ENCODE data around the gene RNASEH2B. TPM values are rescaled to one million over a fixed set of nuclear protein-coding genes. Genes with fewer than 3 reads are reported as not detected.

The RNASEH2B gene
- total and polyA plus RNA-seq, 2 experiments from 2014 or later, result 39.0 to 64.8 TPM

GRCh38 chr13:50919277-50919676, 9.7 kb downstream of the RNASEH2B start (continued):
- no peak for TF ChIP-seq REST (IDR thresholded peaks at IDR 0.05; ENCODE audit: unreplicated experiment)
- TF ChIP-seq EZH2 (IDR thresholded peaks at IDR 0.05; ENCODE audit: low read depth, unreplicated experiment), result no peak
- TF ChIP-seq ZNF331 (CRISPR knock-in tag; IDR thresholded peaks at IDR 0.05; ENCODE audit: low read depth), result no peak
- TF ChIP-seq NANOG (IDR thresholded peaks at IDR 0.05; ENCODE audit: borderline replicate concordance), result no peak
- TF ChIP-seq, protein P1, sequence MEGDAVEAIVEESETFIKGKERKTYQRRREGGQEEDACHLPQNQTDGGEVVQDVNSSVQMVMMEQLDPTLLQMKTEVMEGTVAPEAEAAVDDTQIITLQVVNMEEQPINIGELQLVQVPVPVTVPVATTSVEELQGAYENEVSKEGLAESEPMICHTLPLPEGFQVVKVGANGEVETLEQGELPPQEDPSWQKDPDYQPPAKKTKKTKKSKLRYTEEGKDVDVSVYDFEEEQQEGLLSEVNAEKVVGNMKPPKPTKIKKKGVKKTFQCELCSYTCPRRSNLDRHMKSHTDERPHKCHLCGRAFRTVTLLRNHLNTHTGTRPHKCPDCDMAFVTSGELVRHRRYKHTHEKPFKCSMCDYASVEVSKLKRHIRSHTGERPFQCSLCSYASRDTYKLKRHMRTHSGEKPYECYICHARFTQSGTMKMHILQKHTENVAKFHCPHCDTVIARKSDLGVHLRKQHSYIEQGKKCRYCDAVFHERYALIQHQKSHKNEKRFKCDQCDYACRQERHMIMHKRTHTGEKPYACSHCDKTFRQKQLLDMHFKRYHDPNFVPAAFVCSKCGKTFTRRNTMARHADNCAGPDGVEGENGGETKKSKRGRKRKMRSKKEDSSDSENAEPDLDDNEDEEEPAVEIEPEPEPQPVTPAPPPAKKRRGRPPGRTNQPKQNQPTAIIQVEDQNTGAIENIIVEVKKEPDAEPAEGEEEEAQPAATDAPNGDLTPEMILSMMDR (conservative IDR thresholded peaks at IDR 0.05; ENCODE audit: low read depth in 2 of 2), result no peak
- TF ChIP-seq JUNB (IDR thresholded peaks at IDR 0.05; ENCODE audit: unreplicated experiment), result no peak
- TF ChIP-seq EZH2phosphoT487 (IDR thresholded peaks at IDR 0.05; ENCODE audit: unreplicated experiment), result no peak

DNA sequence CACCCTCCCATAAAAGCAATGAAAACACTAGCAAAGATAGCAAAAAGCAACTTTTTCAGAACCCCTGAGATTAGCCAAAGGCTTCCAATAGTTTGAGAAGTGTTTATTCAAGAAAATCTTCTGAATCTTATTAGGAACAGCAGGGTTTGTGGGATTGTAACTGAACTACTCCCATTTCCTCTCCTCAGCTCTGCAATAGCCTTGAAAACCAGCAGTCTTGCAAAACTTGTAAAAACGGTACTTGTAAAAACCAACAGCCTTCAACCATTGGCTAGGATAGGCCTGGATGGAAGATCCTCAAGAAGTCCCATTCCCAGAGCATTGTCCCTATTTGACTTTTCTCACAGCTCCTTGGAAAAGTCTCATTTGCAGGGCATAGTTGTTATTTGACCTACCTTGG, 12.1 kb downstream of the RNASEH2B start:
- peaks cover 6% of the 10 kb centered on the region; the same call in 2 of the 3 replicates for H3K4me1 Mint-ChIP-seq
- no peaks in the 10 kb centered on the region for H3K27me3 Mint-ChIP-seq (ENCODE audit: insufficient read depth, low read depth, poor library complexity)
- H3K9me3 Mint-ChIP-seq, result peaks cover 51% of the 10 kb centered on the region
- Histone ChIP-seq H3K4me2 (no peak overlapping the region), H3K27ac (ENCODE audit: low read depth) (no peak overlapping the region), H4K20me1 (replicated peaks; ENCODE audit: insufficient read depth) (no peaks in the 10 kb centered on the region), H3K9me2 (ENCODE audit: insufficient read depth) (no peaks in the 10 kb centered on the region), H3K36me3 (ENCODE audit: insufficient read depth) (peaks cover 11% of the 10 kb centered on the region), H3F3A (replicated peaks; ENCODE audit: low read depth) (no peaks in the 10 kb centered on the region), H3K4me3 (no peak overlapping the region), H2AFZ (no peak overlapping the region), H3K27me3 (ENCODE audit: insufficient read depth) (no peaks in the 10 kb centered on the region), H3K4me1 (ENCODE audit: insufficient read depth) (peaks cover 3% of the 10 kb centered on the region), H3K79me2 (replicated peaks; ENCODE audit: insufficient read depth) (peaks cover 60% of the 10 kb centered on the region)
- H3K36me3 Mint-ChIP-seq (ENCODE audit: low read depth), result peaks cover 50% of the 10 kb centered on the region
- no peak for TF ChIP-seq STAT1 (IDR thresholded peaks at IDR 0.05; ENCODE audit: unreplicated experiment)
- ATAC-seq (no peak), DNase-seq (ENCODE audit: low spot score) (no peak)
- no peak overlapping the region for H3K27ac Mint-ChIP-seq
- no peak overlapping the region for H3K4me3 Mint-ChIP-seq

DNA sequence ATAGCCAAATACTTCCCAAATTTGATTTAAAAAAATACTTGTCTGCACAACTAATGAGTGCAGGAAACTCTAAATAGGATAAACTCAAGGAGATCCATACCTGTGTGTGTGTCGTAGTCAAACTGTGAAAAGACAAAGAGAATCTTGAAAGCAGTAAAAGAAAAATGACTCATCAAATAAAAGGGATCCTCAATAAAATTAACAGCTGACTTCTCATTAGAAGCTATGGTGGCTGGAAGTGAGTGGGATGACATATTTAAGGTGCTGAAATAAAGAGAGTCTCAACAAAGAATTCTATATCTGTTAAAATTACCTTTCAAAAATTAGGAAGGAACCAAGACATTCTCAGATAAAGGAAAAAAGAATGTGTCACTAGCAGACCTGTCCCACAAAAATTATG, 13.7 kb downstream of the RNASEH2B start:
- no peak overlapping the region for H2AFZ ChIP-seq
- H3K27ac ChIP-seq (ENCODE audit: low read depth), result no peak overlapping the region
- DNase-seq (ENCODE audit: low spot score) (no peak), ATAC-seq (no peak)
- H3K4me2 ChIP-seq, result no peak overlapping the region
- H3K4me1 Mint-ChIP-seq, result no peaks in the 10 kb centered on the region
- H3K27me3 Mint-ChIP-seq (ENCODE audit: insufficient read depth, low read depth, poor library complexity), result no peaks in the 10 kb centered on the region
- no peaks in the 10 kb centered on the region for H3K27me3 ChIP-seq (ENCODE audit: insufficient read depth)
- no peaks in the 10 kb centered on the region for H4K20me1 ChIP-seq (replicated peaks; ENCODE audit: insufficient read depth)
- peaks cover 11% of the 10 kb centered on the region for H3K36me3 ChIP-seq (ENCODE audit: insufficient read depth)
- no peaks in the 10 kb centered on the region for H3F3A ChIP-seq (replicated peaks; ENCODE audit: low read depth)
- no peak overlapping the region for H3K4me3 Mint-ChIP-seq
- no peaks in the 10 kb centered on the region for H3K9me2 ChIP-seq (ENCODE audit: insufficient read depth)
- peaks cover 50% of the 10 kb centered on the region for H3K36me3 Mint-ChIP-seq (ENCODE audit: low read depth)
- no peak overlapping the region for H3K4me3 ChIP-seq
- H3K4me1 ChIP-seq (ENCODE audit: insufficient read depth), result no peaks in the 10 kb centered on the region
- peaks cover 54% of the 10 kb centered on the region for H3K79me2 ChIP-seq (replicated peaks; ENCODE audit: insufficient read depth)
- H3K9me3 Mint-ChIP-seq, result peaks cover 51% of the 10 kb centered on the region
- no peak overlapping the region for H3K27ac Mint-ChIP-seq
- TF ChIP-seq POLR2AphosphoS5 (IDR thresholded peaks at IDR 0.05; ENCODE audit: low read depth) (no peak), EZH2 (IDR thresholded peaks at IDR 0.05; ENCODE audit: low read depth, unreplicated experiment) (no peak), CREB1 (CRISPR knock-in tag; IDR thresholded peaks at IDR 0.05; ENCODE audit: low read depth) (no peak), STAT1 (IDR thresholded peaks at IDR 0.05; ENCODE audit: unreplicated experiment) (no peak), REST (IDR thresholded peaks at IDR 0.05; ENCODE audit: unreplicated experiment) (no peak)
- TF ChIP-seq, protein P2, sequence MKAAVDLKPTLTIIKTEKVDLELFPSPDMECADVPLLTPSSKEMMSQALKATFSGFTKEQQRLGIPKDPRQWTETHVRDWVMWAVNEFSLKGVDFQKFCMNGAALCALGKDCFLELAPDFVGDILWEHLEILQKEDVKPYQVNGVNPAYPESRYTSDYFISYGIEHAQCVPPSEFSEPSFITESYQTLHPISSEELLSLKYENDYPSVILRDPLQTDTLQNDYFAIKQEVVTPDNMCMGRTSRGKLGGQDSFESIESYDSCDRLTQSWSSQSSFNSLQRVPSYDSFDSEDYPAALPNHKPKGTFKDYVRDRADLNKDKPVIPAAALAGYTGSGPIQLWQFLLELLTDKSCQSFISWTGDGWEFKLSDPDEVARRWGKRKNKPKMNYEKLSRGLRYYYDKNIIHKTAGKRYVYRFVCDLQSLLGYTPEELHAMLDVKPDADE (IDR thresholded peaks at IDR 0.05), result no peak

All from GM23338 (cell line).